ENCODE data around the gene MRE11.
"Not testable (repeated sequence)": the region's sequence is repeated elsewhere in the genome, so short reads cannot be mapped to it uniquely, and the experiment has no call there.

MRE11 gene

DNA sequence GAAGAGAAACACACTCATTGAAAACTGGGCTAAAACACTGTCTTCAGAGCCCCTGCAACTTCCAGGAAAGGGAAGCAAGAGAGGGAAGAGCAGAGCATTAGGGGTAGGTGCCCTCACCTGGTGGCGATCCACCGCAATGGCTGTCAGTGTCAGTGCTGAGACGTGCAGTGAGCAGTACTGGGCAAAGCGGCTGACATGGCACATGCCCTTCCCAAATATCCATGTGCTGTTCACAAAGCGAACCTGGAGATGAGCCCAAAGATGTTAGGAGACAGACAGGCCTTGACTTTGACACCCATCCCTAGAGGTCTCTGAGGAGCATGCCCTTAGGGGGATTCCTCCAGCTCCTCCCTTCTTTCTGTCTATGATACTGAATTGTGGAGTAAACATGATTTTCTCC lies 97.4 kb downstream of the MRE11 start:
- Histone ChIP-seq H2AFZ (ENCODE audit: low read length) (no peak overlapping the region), H3K9me3 (replicated peaks in 1 of 2; ENCODE audit: control insufficient read depth in 2 of 2, insufficient read depth in 1 of 2, low read depth in 1 of 2, low read length in 2 of 2) (no peaks in the 10 kb centered on the region), H3K4me1 (ENCODE audit: control insufficient read depth in 2 of 2, insufficient read depth in 1 of 2, low read depth in 1 of 2, low read length in 2 of 2) (peaks cover 0 to 3% of the 10 kb centered on the region in 2 donors), H3K18ac (ENCODE audit: low read length) (no peak overlapping the region), H3K14ac (ENCODE audit: low read length) (no peak overlapping the region), H2AK5ac (ENCODE audit: low read depth, low read length) (no peak overlapping the region), H3K27me3 (ENCODE audit: control insufficient read depth in 3 of 3, insufficient read depth in 3 of 3, low read depth in 1 of 3, low read length in 3 of 3) (peaks cover 6 to 52% (median 18%) of the 10 kb centered on the region in 3 experiments), H3K27ac (replicated peaks; ENCODE audit: low read length) (no peak overlapping the region), H2BK15ac (ENCODE audit: low read length) (no peak overlapping the region), H3K4me2 (ENCODE audit: insufficient read depth, low read length, poor library complexity, severe bottlenecking) (no peak overlapping the region), H3K23ac (ENCODE audit: low read depth, low read length, poor library complexity) (no peak overlapping the region), H4K8ac (ENCODE audit: low read depth, low read length) (no peak overlapping the region), H3K4me3 (ENCODE audit: low read length in 2 of 2) (no peak overlapping the region), H4K91ac (ENCODE audit: low read depth, low read length, poor library complexity) (no peak overlapping the region), H2BK5ac (ENCODE audit: low read length) (no peak overlapping the region), H3K79me1 (ENCODE audit: low read depth, low read length) (no peaks in the 10 kb centered on the region), H2BK120ac (ENCODE audit: low read depth, low read length) (no peak overlapping the region), H3K4ac (ENCODE audit: low read length) (no peak overlapping the region), H2BK12ac (ENCODE audit: low read length) (no peak overlapping the region), H3K9ac (ENCODE audit: low read depth, low read length, poor library complexity) (no peak overlapping the region), H3K36me3 (replicated peaks in 1 of 2; ENCODE audit: control insufficient read depth in 2 of 2, insufficient read depth in 2 of 2, low read length in 2 of 2) (no peaks in the 10 kb centered on the region)
- no CpG with 5 or more reads among the region's 5 CpGs for WGBS, 2 donors (ENCODE audit: extremely low coverage in 2 of 2, insufficient read length in 2 of 2, insufficient replicate concordance in 1 of 2)
- DNase-seq (ENCODE audit: low spot score): no peak

GRCh38 chr11:94391937-94392336 lies 101.7 kb downstream of the MRE11 start:
- not testable (repeated sequence) for H2BK120ac ChIP-seq (ENCODE audit: low read depth, low read length); H3K36me3 ChIP-seq (replicated peaks in 1 of 2; ENCODE audit: control insufficient read depth in 2 of 2, insufficient read depth in 2 of 2, low read length in 2 of 2); H2AK5ac ChIP-seq (ENCODE audit: low read depth, low read length); H3K9ac ChIP-seq (ENCODE audit: low read depth, low read length, poor library complexity); H2BK5ac ChIP-seq (ENCODE audit: low read length); H3K23ac ChIP-seq (ENCODE audit: low read depth, low read length, poor library complexity); H3K4me1 ChIP-seq (ENCODE audit: control insufficient read depth in 2 of 2, insufficient read depth in 1 of 2, low read depth in 1 of 2, low read length in 2 of 2); H2BK15ac ChIP-seq (ENCODE audit: low read length); H3K9me3 ChIP-seq (replicated peaks in 1 of 2; ENCODE audit: control insufficient read depth in 2 of 2, insufficient read depth in 1 of 2, low read depth in 1 of 2, low read length in 2 of 2); H4K8ac ChIP-seq (ENCODE audit: low read depth, low read length); H3K4me2 ChIP-seq (ENCODE audit: insufficient read depth, low read length, poor library complexity, severe bottlenecking); H2BK12ac ChIP-seq (ENCODE audit: low read length); H3K18ac ChIP-seq (ENCODE audit: low read length); DNase-seq (ENCODE audit: low spot score); H2AFZ ChIP-seq (ENCODE audit: low read length); H3K14ac ChIP-seq (ENCODE audit: low read length); H3K4me3 ChIP-seq (ENCODE audit: low read length in 2 of 2); H4K91ac ChIP-seq (ENCODE audit: low read depth, low read length, poor library complexity); H3K79me1 ChIP-seq (ENCODE audit: low read depth, low read length); H3K27ac ChIP-seq (replicated peaks; ENCODE audit: low read length); H3K4ac ChIP-seq (ENCODE audit: low read length)
- WGBS, 2 donors (ENCODE audit: extremely low coverage in 2 of 2, insufficient read length in 2 of 2, insufficient replicate concordance in 1 of 2): no CpG with 5 or more reads among the region's 4 CpGs
- peaks cover 0 to 14% (median 0%) of the 10 kb centered on the region in 3 experiments for H3K27me3 ChIP-seq (ENCODE audit: control insufficient read depth in 3 of 3, insufficient read depth in 3 of 3, low read depth in 1 of 3, low read length in 3 of 3)

GRCh38 chr11:94379613-94380012 lies 114.0 kb downstream of the MRE11 start:
- H4K91ac ChIP-seq (ENCODE audit: low read depth, low read length, poor library complexity): no peak overlapping the region
- no peak overlapping the region for H2BK12ac ChIP-seq (ENCODE audit: low read length)
- H3K79me1 ChIP-seq (ENCODE audit: low read depth, low read length): no peaks in the 10 kb centered on the region
- H3K14ac ChIP-seq (ENCODE audit: low read length): no peak overlapping the region
- H3K27ac ChIP-seq (replicated peaks; ENCODE audit: low read length): no peak overlapping the region
- no peak overlapping the region for H3K4ac ChIP-seq (ENCODE audit: low read length)
- no peak overlapping the region for H3K18ac ChIP-seq (ENCODE audit: low read length)
- no peak for DNase-seq (ENCODE audit: low spot score)
- no peaks in the 10 kb centered on the region for H3K36me3 ChIP-seq (replicated peaks in 1 of 2; ENCODE audit: control insufficient read depth in 2 of 2, insufficient read depth in 2 of 2, low read length in 2 of 2)
- no peak overlapping the region for H2BK120ac ChIP-seq (ENCODE audit: low read depth, low read length)
- H3K9ac ChIP-seq (ENCODE audit: low read depth, low read length, poor library complexity): peak overlapping the region; percentile 50
- no peak overlapping the region for H3K4me3 ChIP-seq (ENCODE audit: low read length in 2 of 2)
- no peak overlapping the region for H2BK5ac ChIP-seq (ENCODE audit: low read length)
- no peak overlapping the region for H2BK15ac ChIP-seq (ENCODE audit: low read length)
- H3K9me3 ChIP-seq (replicated peaks in 1 of 2; ENCODE audit: control insufficient read depth in 2 of 2, insufficient read depth in 1 of 2, low read depth in 1 of 2, low read length in 2 of 2): no peaks in the 10 kb centered on the region
- H2AFZ ChIP-seq (ENCODE audit: low read length): no peak overlapping the region
- no peak overlapping the region for H4K8ac ChIP-seq (ENCODE audit: low read depth, low read length)
- no peaks in the 10 kb centered on the region for H3K4me1 ChIP-seq (ENCODE audit: control insufficient read depth in 2 of 2, insufficient read depth in 1 of 2, low read depth in 1 of 2, low read length in 2 of 2)
- no peak overlapping the region for H3K23ac ChIP-seq (ENCODE audit: low read depth, low read length, poor library complexity)
- no peak overlapping the region for H3K4me2 ChIP-seq (ENCODE audit: insufficient read depth, low read length, poor library complexity, severe bottlenecking)
- no CpG with 5 or more reads among the region's 5 CpGs for WGBS, 2 donors (ENCODE audit: extremely low coverage in 2 of 2, insufficient read length in 2 of 2, insufficient replicate concordance in 1 of 2)
- peaks cover 0 to 3% (median 0%) of the 10 kb centered on the region in 3 experiments for H3K27me3 ChIP-seq (ENCODE audit: control insufficient read depth in 3 of 3, insufficient read depth in 3 of 3, low read depth in 1 of 3, low read length in 3 of 3)
- H2AK5ac ChIP-seq (ENCODE audit: low read depth, low read length): no peak overlapping the region

DNA sequence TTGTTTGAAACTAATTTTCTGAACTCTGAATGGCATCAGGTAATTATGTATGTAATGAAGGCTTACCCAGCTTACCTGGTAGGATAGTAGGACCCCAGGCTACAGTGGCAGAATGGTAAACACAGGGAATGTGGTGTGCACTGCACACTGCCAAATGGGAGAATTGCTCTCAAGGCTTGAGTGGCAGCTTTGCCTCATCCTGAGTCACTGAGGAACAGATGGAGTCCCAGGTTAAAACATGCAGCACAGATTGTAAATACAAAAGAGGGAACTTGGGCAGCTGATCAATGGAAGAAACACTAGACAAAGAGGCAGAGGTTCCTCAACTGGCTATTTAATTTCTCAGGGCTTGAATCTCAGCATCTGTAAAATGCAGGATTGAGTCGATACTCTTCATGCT lies 116.8 kb downstream of the MRE11 start:
- Histone ChIP-seq H3K18ac (ENCODE audit: low read length) (no peak overlapping the region), H3K36me3 (replicated peaks in 1 of 2; ENCODE audit: control insufficient read depth in 2 of 2, insufficient read depth in 2 of 2, low read length in 2 of 2) (no peaks in the 10 kb centered on the region), H2BK15ac (ENCODE audit: low read length) (no peak overlapping the region), H2AK5ac (ENCODE audit: low read depth, low read length) (no peak overlapping the region), H3K9ac (ENCODE audit: low read depth, low read length, poor library complexity) (no peak overlapping the region), H3K14ac (ENCODE audit: low read length) (no peak overlapping the region), H3K4me3 (ENCODE audit: low read length in 2 of 2) (no peak overlapping the region), H3K79me1 (ENCODE audit: low read depth, low read length) (no peaks in the 10 kb centered on the region), H3K27ac (replicated peaks; ENCODE audit: low read length) (no peak overlapping the region), H4K91ac (ENCODE audit: low read depth, low read length, poor library complexity) (no peak overlapping the region), H3K4me2 (ENCODE audit: insufficient read depth, low read length, poor library complexity, severe bottlenecking) (no peak overlapping the region), H2BK5ac (ENCODE audit: low read length) (no peak overlapping the region), H2BK120ac (ENCODE audit: low read depth, low read length) (no peak overlapping the region), H3K23ac (ENCODE audit: low read depth, low read length, poor library complexity) (no peak overlapping the region), H3K27me3 (ENCODE audit: control insufficient read depth in 3 of 3, insufficient read depth in 3 of 3, low read depth in 1 of 3, low read length in 3 of 3) (peaks cover 0 to 3% (median 0%) of the 10 kb centered on the region in 3 experiments), H2AFZ (ENCODE audit: low read length) (no peak overlapping the region), H3K4me1 (ENCODE audit: control insufficient read depth in 2 of 2, insufficient read depth in 1 of 2, low read depth in 1 of 2, low read length in 2 of 2) (no peaks in the 10 kb centered on the region), H3K9me3 (replicated peaks in 1 of 2; ENCODE audit: control insufficient read depth in 2 of 2, insufficient read depth in 1 of 2, low read depth in 1 of 2, low read length in 2 of 2) (no peaks in the 10 kb centered on the region), H4K8ac (ENCODE audit: low read depth, low read length) (no peak overlapping the region), H3K4ac (ENCODE audit: low read length) (no peak overlapping the region), H2BK12ac (ENCODE audit: low read length) (no peak overlapping the region)
- WGBS, 2 donors (ENCODE audit: extremely low coverage in 2 of 2, insufficient read length in 2 of 2, insufficient replicate concordance in 1 of 2): no CpG with 5 or more reads among the region's 1 CpG
- DNase-seq (ENCODE audit: low spot score): no peak
